Progenitor cell of endocrine pancreas (in vitro differentiated cells): ENCODE measurements around the gene GPR62. TPM values are rescaled to one million over a fixed set of nuclear protein-coding genes. Genes with fewer than 3 reads are reported as not detected.
A peak's percentile ranks its signal among the peaks of the same experiment; 100 is the strongest.

Experiments used
- DNase-seq: peaks from one replicate; pipeline ENCODE4 v3.0.0; 2021; ENCODE audit warnings: low spot score; ENCODE audit not compliant: unreplicated experiment
- H3K27ac Mint-ChIP-seq: 2 replicates; pipeline ENCODE4 v1.8.0; 2021; ENCODE audit warnings: mild to moderate bottlenecking, moderate library complexity, mixed read lengths
- H3K27me3 Mint-ChIP-seq: 2 replicates; pipeline ENCODE4 v1.8.0; 2021; ENCODE audit warnings: mixed read lengths
- H3K36me3 Mint-ChIP-seq: 2 replicates; pipeline ENCODE4 v1.8.0; 2022; ENCODE audit warnings: mixed read lengths; ENCODE audit not compliant: insufficient read depth
- H3K4me1 Mint-ChIP-seq: 2 replicates; pipeline ENCODE4 v1.8.0; 2021; ENCODE audit warnings: low read depth, mixed read lengths
- H3K4me3 Mint-ChIP-seq: 2 replicates; pipeline ENCODE4 v1.8.0; 2021; ENCODE audit warnings: low read depth, mild to moderate bottlenecking, moderate library complexity, mixed read lengths
- H3K9me3 Mint-ChIP-seq: 2 replicates; pipeline ENCODE4 v1.8.0; 2021; ENCODE audit warnings: low read depth, mixed read lengths
- CTCF ChIP-seq: fragments of 200-600 bp; sonication (generic); IDR thresholded peaks from one replicate; pipeline ENCODE4 v1.5.0; 2021; ENCODE audit warnings: antibody characterized with exemption, mild to moderate bottlenecking; ENCODE audit not compliant: unreplicated experiment
- total RNA-seq: library from RNA; stranded (reverse); gene quantifications from 2 replicates; pipeline ENCODE4 v1.2.1, GENCODE V29; 2021

Gene GPR62
- total RNA-seq, 1 donor from 2014 or later = 0.12 TPM

DNA sequence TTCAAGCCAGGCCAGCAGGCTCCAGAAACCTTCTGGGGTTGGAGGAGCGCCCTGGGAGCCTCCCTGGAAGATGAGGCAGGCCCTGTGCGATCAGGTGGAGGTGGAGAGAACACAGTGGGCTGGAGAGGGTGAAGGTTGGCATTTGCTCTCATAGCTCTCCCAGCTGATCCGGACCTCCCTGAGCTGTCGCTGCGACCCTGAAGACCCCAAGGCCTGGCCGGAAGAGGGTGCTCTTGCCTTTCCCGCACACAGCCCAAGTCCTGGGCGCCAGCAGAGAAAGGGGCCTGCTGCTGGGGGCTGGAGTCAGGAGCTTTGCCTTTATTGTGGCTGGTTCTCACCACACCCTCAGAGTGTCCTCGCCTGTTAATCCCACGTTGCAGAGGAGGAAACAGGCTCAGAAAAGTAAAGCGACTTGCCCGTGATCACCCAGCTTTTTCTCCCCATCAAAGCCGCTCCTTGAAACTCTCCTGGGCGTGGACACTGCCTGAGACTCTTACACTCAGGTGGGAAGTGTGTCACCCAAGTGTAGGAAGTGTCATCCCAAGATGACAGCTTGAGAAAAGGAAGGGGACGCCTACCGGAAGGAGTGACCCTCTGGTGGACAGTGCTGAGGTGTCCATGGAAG lies 49.1 kb downstream of the GPR62 start:
- no peak overlapping the region for H3K27ac Mint-ChIP-seq
- TF ChIP-seq CTCF = peak; percentile 66
- H3K27me3 Mint-ChIP-seq = peaks cover 19% of the 10 kb centered on the region
- DNase-seq = peak; percentile 46
- peaks cover 3% of the 10 kb centered on the region for H3K4me1 Mint-ChIP-seq
- H3K4me3 Mint-ChIP-seq = no peak overlapping the region
- H3K9me3 Mint-ChIP-seq = no peaks in the 10 kb centered on the region
- H3K36me3 Mint-ChIP-seq = no peaks in the 10 kb centered on the region

GRCh38 chr3:52004906-52005395 lies 49.8 kb downstream of the GPR62 start:
- Mint-ChIP-seq H3K27ac (no peak overlapping the region), H3K36me3 (no peaks in the 10 kb centered on the region), H3K9me3 (no peaks in the 10 kb centered on the region), H3K4me1 (peaks cover 3% of the 10 kb centered on the region), H3K27me3 (peaks cover 19% of the 10 kb centered on the region), H3K4me3 (no peak overlapping the region)
- TF ChIP-seq CTCF = no peak
- no peak for DNase-seq

DNA sequence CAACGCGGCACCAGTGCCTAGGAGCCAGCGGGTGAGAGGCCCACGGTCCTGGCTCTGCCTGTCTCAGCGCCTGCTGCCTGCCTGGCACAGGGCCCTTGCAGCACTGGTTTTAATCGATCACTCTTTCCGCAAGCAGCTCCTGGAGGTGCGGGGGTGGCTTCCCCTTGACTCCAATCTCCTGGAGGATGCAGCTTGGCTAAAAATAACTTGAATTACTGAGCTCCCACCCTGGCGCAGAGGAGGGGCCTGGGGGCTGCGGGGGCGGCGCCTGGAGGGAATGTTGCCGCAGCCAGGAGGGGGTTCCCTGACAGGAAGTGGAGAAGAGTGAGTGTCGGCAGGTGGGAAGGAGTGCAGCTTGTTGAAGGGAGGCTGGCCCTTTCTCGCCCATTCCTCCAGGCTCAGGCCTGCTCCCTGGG lies 50.4 kb downstream of the GPR62 start:
- Mint-ChIP-seq H3K36me3 (no peaks in the 10 kb centered on the region), H3K4me1 (peaks cover 3% of the 10 kb centered on the region), H3K27ac (no peak overlapping the region), H3K27me3 (peaks cover 19% of the 10 kb centered on the region), H3K4me3 (no peak overlapping the region), H3K9me3 (no peaks in the 10 kb centered on the region)
- TF ChIP-seq CTCF = no peak
- DNase-seq = no peak

DNA sequence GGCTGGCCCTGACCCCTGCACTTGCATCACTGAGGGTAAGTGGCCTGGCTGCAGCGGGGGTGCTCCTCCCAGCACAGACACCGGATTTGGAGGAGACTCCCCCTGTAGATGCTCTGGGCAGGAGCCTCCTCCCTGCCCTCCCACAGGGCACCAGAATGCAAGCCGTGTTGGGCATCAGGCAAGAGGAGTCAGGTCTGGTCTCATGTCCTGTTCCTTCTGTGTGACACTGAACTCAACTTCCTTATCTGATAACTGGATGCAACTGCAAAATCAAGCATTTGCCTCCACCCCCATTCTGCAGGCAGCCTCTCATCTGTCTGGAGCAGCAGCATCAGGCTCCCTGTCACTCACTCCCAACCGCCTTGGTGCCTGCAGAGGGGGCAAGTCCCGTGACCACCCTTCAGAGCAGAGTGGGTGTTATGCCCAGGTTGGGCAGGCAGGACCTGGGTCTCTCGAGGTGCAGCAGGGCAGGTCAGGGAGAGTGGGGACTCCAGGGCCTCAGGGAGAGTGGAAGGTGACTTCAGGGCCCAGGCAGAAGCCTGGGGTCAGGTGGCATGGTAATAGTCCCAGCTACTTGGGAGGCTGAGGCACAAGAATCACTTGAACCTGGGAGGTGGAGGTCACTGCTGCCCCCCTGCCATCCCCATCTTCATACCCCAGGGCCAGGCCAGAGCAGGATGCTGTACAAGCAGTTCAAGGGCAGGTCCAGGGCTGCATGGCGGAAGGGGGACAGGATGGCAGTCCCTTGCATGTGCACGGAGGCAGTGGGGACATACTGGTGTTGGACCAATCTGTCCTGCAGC lies 51.0 kb downstream of the GPR62 start:
- Mint-ChIP-seq H3K4me3 (no peak overlapping the region), H3K27me3 (peaks cover 22% of the 10 kb centered on the region), H3K27ac (no peak overlapping the region), H3K4me1 (peaks cover 3% of the 10 kb centered on the region), H3K9me3 (no peaks in the 10 kb centered on the region), H3K36me3 (no peaks in the 10 kb centered on the region)
- no peak for TF ChIP-seq CTCF
- DNase-seq = no peak

GRCh38 chr3:52006820-52007133 lies 51.6 kb downstream of the GPR62 start:
- no peaks in the 10 kb centered on the region for H3K36me3 Mint-ChIP-seq
- H3K9me3 Mint-ChIP-seq = no peaks in the 10 kb centered on the region
- TF ChIP-seq CTCF = no peak
- DNase-seq = no peak
- H3K27ac Mint-ChIP-seq = no peak overlapping the region
- peaks cover 3% of the 10 kb centered on the region for H3K4me1 Mint-ChIP-seq
- H3K4me3 Mint-ChIP-seq = no peak overlapping the region
- peaks cover 22% of the 10 kb centered on the region for H3K27me3 Mint-ChIP-seq

Other genes with a start within 250 kb of the GPR62 start
- 0.19 and 0.82 TPM in 2 replicates for gene GRM2, start 248.3 kb upstream of the GPR62 start, total RNA-seq
- gene IQCF6, start 176.1 kb upstream of the GPR62 start, total RNA-seq = not detected in 2 replicates
- not detected in 2 replicates for gene IQCF2, start 93.8 kb upstream of the GPR62 start, total RNA-seq
- gene IQCF5, start 79.8 kb upstream of the GPR62 start, total RNA-seq = not detected in 2 replicates
- gene IQCF1, start 52.0 kb upstream of the GPR62 start, total RNA-seq = not detected in 2 replicates
- 22.5 and 24.0 TPM in 2 replicates for gene RRP9, start 13.5 kb upstream of the GPR62 start, total RNA-seq
- gene PARP3, start 13.0 kb upstream of the GPR62 start, total RNA-seq = 5.4 and 7.9 TPM in 2 replicates
- gene PCBP4, start 12.1 kb downstream of the GPR62 start, total RNA-seq = 159 and 160 TPM in 2 replicates
- gene ABHD14B, start 18.7 kb downstream of the GPR62 start, total RNA-seq = 13.7 and 14.4 TPM in 2 replicates
- gene ABHD14A, start 19.7 kb downstream of the GPR62 start, total RNA-seq = 16.4 and 19.4 TPM in 2 replicates
- 38.0 and 43.0 TPM in 2 replicates for gene ACY1, start 28.2 kb downstream of the GPR62 start, total RNA-seq
- gene RPL29, start 40.5 kb downstream of the GPR62 start, total RNA-seq = 1,205 and 1,236 TPM in 2 replicates
- 10.1 and 10.3 TPM in 2 replicates for gene DUSP7, start 101.2 kb downstream of the GPR62 start, total RNA-seq
- 14.4 and 14.5 TPM in 2 replicates for gene POC1A, start 199.0 kb downstream of the GPR62 start, total RNA-seq
- 29.5 and 32.2 TPM in 2 replicates for gene ALAS1, start 242.8 kb downstream of the GPR62 start, total RNA-seq